Omental fat pad (tissue), 4 donors: ENCODE data around the gene RHOB. TPM values are rescaled to one million over a fixed set of nuclear protein-coding genes. Genes with fewer than 3 reads are reported as not detected.

Experiments
- ATAC-seq: fragments of 150-250 bp; one replicate; pipeline ENCODE4 v1.9.1; 2016; ENCODE audit warnings: mild to moderate bottlenecking, moderate library complexity; ENCODE audit not compliant: low FRiP score
- DNase-seq: peaks from one replicate; pipeline ENCODE4 v3.0.0-alpha.2; 2019; ENCODE audit warnings: low spot score
- total RNA-seq, 4 donors: library from RNA; depleted of rRNA; stranded (reverse); fragments of >200 nt; gene quantifications; one replicate each; pipeline ENCODE4 v1.1.0, GENCODE V29; 2016
- TF ChIP-seq, protein P1 (sequence below), 3 donors: fragments of 450-650 bp; IDR thresholded peaks; one replicate each; pipeline ENCODE4 v1.5.1; 2016 to 2017; ENCODE audit warnings: antibody characterized with exemption in 3 of 3, mild to moderate bottlenecking in 3 of 3, moderate library complexity in 2 of 3

RHOB gene
- total RNA-seq, 4 donors from 2014 or later: 917 to 1,730 (median 1,246) TPM

DNA sequence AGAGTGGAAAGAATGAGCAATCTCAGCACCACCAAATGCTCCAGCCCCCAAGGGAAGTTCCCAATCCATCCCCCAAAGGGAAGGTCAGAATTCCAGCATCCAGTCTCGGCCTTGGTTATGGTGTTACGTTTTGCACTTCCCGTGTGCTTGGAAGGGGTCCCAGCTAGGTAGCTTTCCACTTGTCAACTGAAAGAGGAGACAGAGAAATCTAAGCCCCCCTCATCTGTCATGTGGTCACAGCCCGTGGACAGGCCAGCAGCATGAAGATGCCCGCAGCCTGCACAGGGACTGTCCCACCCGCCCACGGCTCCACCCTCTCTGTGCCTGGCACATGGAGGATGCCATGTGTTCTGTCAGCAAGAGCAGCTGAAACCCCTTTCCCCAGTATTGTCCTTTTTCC lies 32.1 kb downstream of the RHOB start:
- DNase-seq: no peak
- TF ChIP-seq, protein P1, sequence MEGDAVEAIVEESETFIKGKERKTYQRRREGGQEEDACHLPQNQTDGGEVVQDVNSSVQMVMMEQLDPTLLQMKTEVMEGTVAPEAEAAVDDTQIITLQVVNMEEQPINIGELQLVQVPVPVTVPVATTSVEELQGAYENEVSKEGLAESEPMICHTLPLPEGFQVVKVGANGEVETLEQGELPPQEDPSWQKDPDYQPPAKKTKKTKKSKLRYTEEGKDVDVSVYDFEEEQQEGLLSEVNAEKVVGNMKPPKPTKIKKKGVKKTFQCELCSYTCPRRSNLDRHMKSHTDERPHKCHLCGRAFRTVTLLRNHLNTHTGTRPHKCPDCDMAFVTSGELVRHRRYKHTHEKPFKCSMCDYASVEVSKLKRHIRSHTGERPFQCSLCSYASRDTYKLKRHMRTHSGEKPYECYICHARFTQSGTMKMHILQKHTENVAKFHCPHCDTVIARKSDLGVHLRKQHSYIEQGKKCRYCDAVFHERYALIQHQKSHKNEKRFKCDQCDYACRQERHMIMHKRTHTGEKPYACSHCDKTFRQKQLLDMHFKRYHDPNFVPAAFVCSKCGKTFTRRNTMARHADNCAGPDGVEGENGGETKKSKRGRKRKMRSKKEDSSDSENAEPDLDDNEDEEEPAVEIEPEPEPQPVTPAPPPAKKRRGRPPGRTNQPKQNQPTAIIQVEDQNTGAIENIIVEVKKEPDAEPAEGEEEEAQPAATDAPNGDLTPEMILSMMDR (IDR thresholded peaks at IDR 0.05): no peak

DNA sequence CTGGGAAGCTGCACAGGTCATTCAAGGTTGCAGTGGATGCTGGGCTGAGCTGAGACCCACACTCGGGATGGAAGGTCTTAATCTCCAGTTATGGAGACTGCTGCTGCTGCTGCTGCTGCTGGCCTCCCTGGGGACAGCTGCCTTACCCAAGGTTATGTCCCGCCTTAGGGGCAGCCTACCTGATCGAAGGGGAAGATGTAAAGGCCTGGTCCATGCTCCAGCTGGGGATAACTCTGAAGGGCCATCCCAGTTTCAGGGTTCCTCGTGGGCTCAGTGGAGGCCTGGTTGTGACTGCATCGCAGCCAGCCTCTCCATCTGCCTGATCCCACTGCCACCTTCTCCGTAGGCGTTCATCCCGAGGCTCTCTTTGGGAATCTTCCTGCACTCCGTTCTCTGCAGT lies 33.0 kb downstream of the RHOB start:
- DNase-seq: no peak
- TF ChIP-seq, protein P1 (IDR thresholded peaks at IDR 0.05): no peak
- no peak for ATAC-seq

More for the DNA sequence above, 32.1 kb downstream of the RHOB start:
- no peak for ATAC-seq

- ATAC-seq: no peak
- TF ChIP-seq, protein P1 (IDR thresholded peaks at IDR 0.05): no peak
- no peak for DNase-seq
Observed at GRCh38 chr2:20480913-20481312, 34.0 kb downstream of the RHOB start.

GRCh38 chr2:20481798-20482405 lies 35.0 kb downstream of the RHOB start:
- no peak for ATAC-seq
- TF ChIP-seq, protein P1 (IDR thresholded peaks at IDR 0.05): no peak
- DNase-seq: no peak

DNA sequence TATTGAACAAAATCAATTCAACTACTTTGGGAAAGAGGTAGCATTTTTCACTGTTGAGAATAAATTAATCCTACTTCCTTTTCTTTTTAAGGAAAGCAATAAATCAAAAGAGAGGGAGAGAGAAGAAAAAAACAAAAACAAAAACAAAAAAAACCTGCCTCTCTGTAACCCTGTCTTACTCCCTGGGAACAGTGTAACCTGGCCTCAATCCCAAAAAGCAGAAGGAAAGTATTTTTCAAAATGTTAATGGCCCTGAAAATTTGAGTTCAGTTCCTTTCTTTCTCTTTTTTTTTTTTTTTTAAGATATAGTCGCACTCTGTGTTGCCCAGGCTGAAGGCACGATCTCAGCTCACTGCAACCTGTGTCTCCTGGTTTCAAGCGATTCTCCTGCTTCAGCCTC lies 35.9 kb downstream of the RHOB start:
- TF ChIP-seq, protein P1 (IDR thresholded peaks at IDR 0.05): no peak
- ATAC-seq (no peak), DNase-seq (no peak)

DNA sequence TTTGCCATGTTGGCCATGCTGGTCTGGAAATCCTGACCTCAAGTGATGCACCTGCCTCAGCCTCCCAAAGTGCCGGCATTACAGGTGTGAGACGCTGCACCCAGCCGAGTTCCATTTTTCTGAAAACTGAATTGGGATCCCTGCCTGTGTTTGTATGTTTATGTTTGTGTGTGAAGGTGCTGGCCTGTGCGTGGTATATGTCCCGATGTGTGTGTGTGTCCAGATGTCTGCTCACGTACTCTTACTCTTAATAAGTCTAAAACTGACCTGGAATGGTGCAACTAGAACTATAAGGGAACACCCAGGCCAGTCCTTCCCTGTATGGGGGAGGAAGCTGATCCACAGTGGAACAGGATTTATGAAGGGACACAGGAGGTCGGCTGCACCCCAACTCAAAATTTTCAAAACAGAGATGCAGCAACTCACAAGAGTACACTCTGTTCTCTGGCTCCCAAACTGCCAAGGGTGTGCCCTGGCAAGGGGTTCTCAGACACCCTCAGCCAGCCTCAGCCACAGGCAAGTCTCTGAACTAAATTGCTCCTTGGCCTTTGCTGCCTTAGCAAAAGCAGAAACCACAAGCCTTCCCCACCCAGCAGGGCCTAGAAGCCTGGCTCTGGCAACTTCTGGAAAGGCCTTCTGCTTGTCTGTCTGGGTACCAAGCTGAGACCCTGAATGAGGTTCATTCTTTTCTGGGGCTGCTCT lies 36.5 kb downstream of the RHOB start:
- no peak for DNase-seq
- TF ChIP-seq, protein P1 (IDR thresholded peaks at IDR 0.05): no peak
- ATAC-seq: peak; percentile 52
